GM12875 (cell line): ENCODE results near the gene ZBTB48.

Experiments
- H3K4me3 ChIP-seq: one replicate; pipeline ENCODE4 v1.5.1; 2011; ENCODE audit warnings: low read depth, low read length, control low read depth
- TF ChIP-seq, protein P1 (sequence below): IDR thresholded peaks from 2 replicates; pipeline ENCODE4 v1.5.1; 2011; ENCODE audit warnings: low read depth, mild to moderate bottlenecking, control low read depth, inconsistent platforms, low read length, moderate library complexity, borderline replicate concordance; ENCODE audit not compliant: insufficient read depth

Gene ZBTB48

DNA sequence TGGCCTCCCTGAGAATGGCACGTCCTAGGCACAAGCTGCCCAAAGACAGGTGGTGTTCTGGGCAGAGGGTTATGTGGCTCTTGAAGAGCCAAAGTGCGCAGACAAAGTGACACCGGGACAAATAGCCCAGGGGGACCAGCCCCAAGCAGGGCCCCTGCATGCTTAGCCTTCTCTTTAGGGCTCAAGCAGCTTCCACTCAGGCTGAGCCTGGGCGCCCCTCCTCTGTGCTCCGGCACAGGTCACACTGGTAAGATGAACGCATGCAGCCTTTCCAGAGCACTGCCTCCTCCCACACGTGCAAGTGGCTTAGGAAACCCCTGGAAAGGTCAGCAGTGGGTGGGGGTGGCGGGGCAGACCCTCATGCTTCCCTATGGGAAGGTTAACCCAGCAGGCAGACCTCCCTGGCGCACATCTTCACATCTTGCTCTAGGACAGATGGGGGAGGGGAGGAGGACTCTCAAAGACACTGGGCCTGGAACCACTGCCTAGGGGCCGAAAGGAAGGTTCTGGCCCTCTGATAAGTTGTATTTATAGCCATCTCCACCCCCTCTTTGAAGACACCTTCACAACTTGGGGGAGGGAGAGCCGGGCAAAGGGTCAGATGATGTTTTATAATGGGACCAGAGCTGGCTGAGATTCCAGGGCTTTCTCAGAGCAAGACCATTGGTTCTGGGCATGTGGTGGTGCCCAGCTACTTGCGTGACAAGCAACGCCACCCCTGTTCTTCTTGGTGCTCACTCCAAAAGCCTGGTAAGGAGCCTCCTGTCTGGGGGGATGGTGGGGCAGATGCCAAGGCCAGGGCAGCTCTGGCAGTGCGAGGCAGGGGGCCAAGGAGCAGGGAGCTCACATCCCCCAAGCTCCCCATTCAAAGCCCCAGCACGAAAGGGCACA lies 17.3 kb downstream of the ZBTB48 start:
- TF ChIP-seq, protein P1, sequence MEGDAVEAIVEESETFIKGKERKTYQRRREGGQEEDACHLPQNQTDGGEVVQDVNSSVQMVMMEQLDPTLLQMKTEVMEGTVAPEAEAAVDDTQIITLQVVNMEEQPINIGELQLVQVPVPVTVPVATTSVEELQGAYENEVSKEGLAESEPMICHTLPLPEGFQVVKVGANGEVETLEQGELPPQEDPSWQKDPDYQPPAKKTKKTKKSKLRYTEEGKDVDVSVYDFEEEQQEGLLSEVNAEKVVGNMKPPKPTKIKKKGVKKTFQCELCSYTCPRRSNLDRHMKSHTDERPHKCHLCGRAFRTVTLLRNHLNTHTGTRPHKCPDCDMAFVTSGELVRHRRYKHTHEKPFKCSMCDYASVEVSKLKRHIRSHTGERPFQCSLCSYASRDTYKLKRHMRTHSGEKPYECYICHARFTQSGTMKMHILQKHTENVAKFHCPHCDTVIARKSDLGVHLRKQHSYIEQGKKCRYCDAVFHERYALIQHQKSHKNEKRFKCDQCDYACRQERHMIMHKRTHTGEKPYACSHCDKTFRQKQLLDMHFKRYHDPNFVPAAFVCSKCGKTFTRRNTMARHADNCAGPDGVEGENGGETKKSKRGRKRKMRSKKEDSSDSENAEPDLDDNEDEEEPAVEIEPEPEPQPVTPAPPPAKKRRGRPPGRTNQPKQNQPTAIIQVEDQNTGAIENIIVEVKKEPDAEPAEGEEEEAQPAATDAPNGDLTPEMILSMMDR: no peak

DNA sequence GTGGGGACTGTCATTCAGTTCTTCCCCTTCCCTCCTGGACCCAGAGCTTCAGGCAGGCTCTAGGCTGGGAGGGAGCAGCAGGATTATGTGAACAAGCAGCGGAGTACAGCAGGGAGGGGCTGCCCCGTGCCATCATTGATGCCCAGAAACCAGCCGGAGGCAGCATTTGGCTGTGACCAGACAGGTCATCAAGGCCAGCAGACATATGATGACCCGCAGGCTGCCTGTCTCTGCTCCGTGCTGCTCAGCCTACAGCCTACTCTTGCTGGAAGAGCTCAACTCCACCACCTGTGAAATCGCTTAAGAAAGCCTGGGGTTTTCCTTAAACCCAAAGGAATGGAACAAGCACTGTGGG lies 18.0 kb downstream of the ZBTB48 start:
- TF ChIP-seq, protein P1: no peak
- no peak overlapping the region for H3K4me3 ChIP-seq

More for the DNA sequence above, 17.3 kb downstream of the ZBTB48 start:
- no peak overlapping the region for H3K4me3 ChIP-seq

- TF ChIP-seq, protein P1: no peak
- H3K4me3 ChIP-seq: peak overlapping the region; percentile 7
These were observed 19.6 kb downstream of the ZBTB48 start for GRCh38 chr1:6599141-6599975.

DNA sequence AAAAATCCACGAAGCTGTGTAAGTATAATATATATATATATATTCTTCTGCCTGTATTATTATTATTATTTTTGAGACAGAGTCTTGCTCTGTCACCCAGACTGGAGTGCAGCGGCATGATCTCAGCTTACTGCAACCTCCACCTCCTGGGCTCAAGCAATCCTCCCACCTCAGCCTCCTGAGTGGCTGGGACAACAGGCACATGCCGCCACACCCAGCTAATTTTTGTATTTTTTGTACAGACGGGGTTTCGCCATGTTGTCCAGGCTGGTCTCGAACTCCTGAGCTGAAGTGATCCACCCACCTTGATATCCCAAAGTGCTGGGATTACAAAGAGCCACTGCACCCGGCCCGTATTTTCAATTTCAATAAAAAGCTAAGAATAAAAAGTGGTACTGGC lies 20.2 kb downstream of the ZBTB48 start:
- peak overlapping the region; percentile 93 for H3K4me3 ChIP-seq

DNA sequence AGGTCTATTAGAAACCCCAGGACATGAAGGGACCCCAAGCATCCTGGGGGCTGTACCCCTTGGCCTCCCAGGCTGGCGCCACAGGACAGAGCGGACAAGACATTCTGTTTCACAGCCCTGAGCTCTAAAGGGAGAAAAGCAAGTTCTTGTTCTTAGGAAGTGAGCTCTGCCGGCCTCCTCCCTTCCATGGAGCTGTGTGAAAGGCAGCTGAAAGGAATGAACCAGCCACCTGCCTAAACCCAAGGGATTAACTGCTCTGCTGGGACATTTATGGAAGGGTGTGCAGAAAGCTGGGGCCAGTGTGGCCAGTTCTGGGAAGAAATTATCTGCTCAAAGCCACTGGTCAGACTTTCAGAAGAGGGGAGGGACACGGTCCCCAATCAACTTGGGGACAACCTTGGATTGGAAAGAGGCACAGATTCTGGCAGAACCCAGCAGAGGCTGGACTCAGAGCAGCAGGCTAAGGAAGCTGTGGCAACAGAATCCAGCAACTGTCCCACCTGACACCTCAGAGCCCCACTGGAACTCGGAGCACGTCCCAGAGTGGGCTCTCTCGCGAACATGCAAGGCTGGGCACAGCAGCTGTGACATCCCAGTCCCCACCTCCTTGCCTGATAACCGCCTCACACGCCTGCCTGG lies 20.7 kb downstream of the ZBTB48 start:
- TF ChIP-seq, protein P1: no peak
- H3K4me3 ChIP-seq: peak overlapping the region; percentile 93

GRCh38 chr1:6601049-6601922 lies 21.5 kb downstream of the ZBTB48 start:
- H3K4me3 ChIP-seq: peak overlapping the region; percentile 93
- TF ChIP-seq, protein P1: no peak
